Uterus (tissue), 2 donors: ENCODE data around the gene MEIOB.

Experiments
- CTCF ChIP-seq, 4 experiments: fragments of 200-600 bp in 2 of 4; fragments of 450-650 bp in 2 of 4; sonication (generic) in 2 of 4; IDR thresholded peaks; one replicate each; pipeline ENCODE4 v1.5.1; 2016 to 2019; ENCODE audit warnings: antibody characterized with exemption in 4 of 4, mild to moderate bottlenecking in 2 of 4, moderate library complexity in 1 of 4
- POLR2A ChIP-seq, 2 donors: fragments of 450-650 bp; IDR thresholded peaks; one replicate each; pipeline ENCODE4 v1.6.1; 2016; ENCODE audit warnings: antibody characterized with exemption in 2 of 2, mild to moderate bottlenecking in 1 of 2, moderate library complexity in 1 of 2

DNA sequence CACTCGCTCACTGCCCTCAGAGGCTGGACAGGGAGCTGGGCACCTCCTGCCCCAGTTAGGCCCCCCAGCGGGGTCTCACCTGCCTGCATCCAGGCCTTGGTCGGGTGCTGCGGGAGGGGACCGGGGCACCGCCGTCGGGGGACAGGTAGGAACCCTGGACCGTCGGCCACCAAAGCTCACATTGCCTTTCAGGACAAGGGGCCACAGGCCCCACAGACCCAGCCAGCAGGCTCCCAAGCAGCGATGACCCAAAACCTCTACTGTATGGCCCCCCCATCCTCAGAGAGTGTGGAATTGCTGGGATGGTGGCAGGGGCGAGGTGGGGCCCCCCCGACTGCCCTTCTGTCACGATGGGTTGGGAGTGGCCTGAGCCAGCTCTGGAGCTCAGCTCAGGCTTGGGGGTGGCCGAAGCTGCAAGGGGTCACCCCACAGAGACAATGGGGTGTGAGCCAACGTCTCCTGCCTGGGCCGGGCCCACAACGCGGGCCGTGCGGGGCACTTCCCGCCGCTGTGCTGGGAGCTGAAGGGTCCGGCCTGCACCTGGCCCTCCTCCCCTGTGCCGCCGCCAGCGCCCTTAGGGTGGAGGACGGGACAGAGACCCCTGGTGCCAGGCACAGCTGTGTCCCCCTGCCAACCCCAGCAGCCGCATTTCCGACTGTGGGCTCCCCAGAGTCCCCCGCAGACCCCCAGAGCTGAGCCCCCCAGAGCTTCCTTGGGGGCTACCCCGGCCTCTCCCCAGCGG is 79.0 kb downstream of the MEIOB start:
- TF ChIP-seq CTCF (IDR thresholded peaks at IDR 0.05) (no peak), POLR2A (IDR thresholded peaks at IDR 0.05) (no peak)
